Skeletal muscle tissue (tissue), 4 donors: ENCODE data around the gene RAC2. TPM values are rescaled to one million over a fixed set of nuclear protein-coding genes. Genes with fewer than 3 reads are reported as not detected.
"Not testable (repeated sequence)": the region's sequence is repeated elsewhere in the genome, so short reads cannot be mapped to it uniquely, and the experiment has no call there.

Experiments
- H3K27ac ChIP-seq: one replicate; pipeline ENCODE4 v1.7.0; 2013; ENCODE audit warnings: mild to moderate bottlenecking, low read depth, low read length, inconsistent platforms
- H3K27me3 ChIP-seq, 3 donors: one replicate each; pipeline ENCODE4 v1.7.0; 2013; ENCODE audit warnings: low read length in 3 of 3; ENCODE audit not compliant: control insufficient read depth in 3 of 3, insufficient read depth in 3 of 3
- H3K36me3 ChIP-seq, 3 donors: one replicate each; pipeline ENCODE4 v1.7.0; 2013; ENCODE audit warnings: low read length in 3 of 3; ENCODE audit not compliant: control insufficient read depth in 3 of 3, insufficient read depth in 3 of 3
- H3K4me1 ChIP-seq, 3 donors: one replicate each; pipeline ENCODE4 v1.7.0; 2013; ENCODE audit warnings: low read length in 3 of 3, mild to moderate bottlenecking in 3 of 3; ENCODE audit not compliant: control insufficient read depth in 3 of 3, insufficient read depth in 3 of 3
- H3K4me3 ChIP-seq, 3 donors: one replicate each; pipeline ENCODE4 v1.7.0; 2013; ENCODE audit warnings: low read length in 3 of 3
- H3K9ac ChIP-seq, 3 donors: one replicate each; pipeline ENCODE4 v1.7.0; 2013; ENCODE audit warnings: low read length in 3 of 3, mild to moderate bottlenecking in 3 of 3, moderate library complexity in 2 of 3, low read depth in 1 of 3
- H3K9me3 ChIP-seq, 3 donors: one replicate each; pipeline ENCODE4 v1.7.0; 2013; ENCODE audit warnings: low read length in 3 of 3; ENCODE audit not compliant: control insufficient read depth in 3 of 3
- total RNA-seq: library from RNA; depleted of rRNA; stranded (reverse); fragments of >200 nt; gene quantifications from one replicate; pipeline ENCODE4 v1.2.3, GENCODE V29; 2014
- donor health status: Osteomylitis.

Gene RAC2
- total RNA-seq, 1 donor from 2014 or later = 0.52 TPM

GRCh38 chr22:37258753-37259401, 14.8 kb upstream of the RAC2 start:
- Histone ChIP-seq H3K4me1 (peaks cover 0 to 6% (median 0%) of the 10 kb centered on the region in 3 donors), H3K9ac (no peak overlapping the region), H3K27ac (no peak overlapping the region), H3K36me3 (no peaks in the 10 kb centered on the region), H3K9me3 (no peaks in the 10 kb centered on the region), H3K27me3 (peaks cover 56 to 67% (median 58%) of the 10 kb centered on the region in 3 donors), H3K4me3 (no peak overlapping the region)

- Histone ChIP-seq H3K4me3 (no peak overlapping the region), H3K9me3 (no peaks in the 10 kb centered on the region), H3K27me3 (peaks cover 56 to 65% (median 58%) of the 10 kb centered on the region in 3 donors), H3K9ac (no peak overlapping the region), H3K4me1 (peaks cover 0 to 6% (median 0%) of the 10 kb centered on the region in 3 donors), H3K27ac (no peak overlapping the region), H3K36me3 (no peaks in the 10 kb centered on the region)
Measured at GRCh38 chr22:37258005-37258752, 14.1 kb upstream of the RAC2 start.

- peaks cover 51 to 57% (median 53%) of the 10 kb centered on the region in 3 donors for H3K27me3 ChIP-seq
- no peaks in the 10 kb centered on the region for H3K36me3 ChIP-seq
- no peaks in the 10 kb centered on the region for H3K9me3 ChIP-seq
- H3K4me3 ChIP-seq = no peak overlapping the region
- H3K9ac ChIP-seq = no peak overlapping the region
- no peak overlapping the region for H3K27ac ChIP-seq
- H3K4me1 ChIP-seq = peaks cover 0 to 6% (median 0%) of the 10 kb centered on the region in 3 donors
Measured at GRCh38 chr22:37256075-37256726, 12.1 kb upstream of the RAC2 start.

GRCh38 chr22:37255558-37256006, 11.5 kb upstream of the RAC2 start:
- H3K27me3 ChIP-seq = peaks cover 47 to 52% (median 49%) of the 10 kb centered on the region in 3 donors

GRCh38 chr22:37254867-37255233, 10.8 kb upstream of the RAC2 start:
- Histone ChIP-seq H3K9ac (no peak overlapping the region), H3K9me3 (no peaks in the 10 kb centered on the region), H3K4me1 (no peaks in the 10 kb centered on the region), H3K4me3 (no peak overlapping the region), H3K36me3 (no peaks in the 10 kb centered on the region), H3K27me3 (peaks cover 40 to 54% (median 42%) of the 10 kb centered on the region in 3 donors), H3K27ac (no peak overlapping the region)

More at GRCh38 chr22:37255558-37256006, 11.5 kb upstream of the RAC2 start:
- Histone ChIP-seq H3K4me3 (no peak overlapping the region), H3K9me3 (no peaks in the 10 kb centered on the region), H3K9ac (no peak overlapping the region), H3K36me3 (no peaks in the 10 kb centered on the region), H3K27ac (no peak overlapping the region), H3K4me1 (peaks cover 0 to under 1% (median 0%) of the 10 kb centered on the region in 3 donors)

GRCh38 chr22:37254209-37254866, 10.3 kb upstream of the RAC2 start:
- Histone ChIP-seq H3K27me3 (peaks cover 35 to 52% (median 37%) of the 10 kb centered on the region in 3 donors), H3K36me3 (no peaks in the 10 kb centered on the region), H3K9ac (no peak overlapping the region), H3K9me3 (no peaks in the 10 kb centered on the region), H3K27ac (no peak overlapping the region), H3K4me1 (no peaks in the 10 kb centered on the region), H3K4me3 (no peak overlapping the region)

GRCh38 chr22:37253126-37253660, 9.1 kb upstream of the RAC2 start:
- Histone ChIP-seq H3K9ac (no peak overlapping the region), H3K36me3 (no peaks in the 10 kb centered on the region), H3K9me3 (no peaks in the 10 kb centered on the region), H3K27ac (no peak overlapping the region), H3K27me3 (peaks cover 24 to 41% (median 26%) of the 10 kb centered on the region in 3 donors), H3K4me3 (no peak overlapping the region), H3K4me1 (no peaks in the 10 kb centered on the region)

GRCh38 chr22:37251836-37252235, 7.8 kb upstream of the RAC2 start:
- H3K27me3 ChIP-seq = peaks cover 15 to 30% (median 16%) of the 10 kb centered on the region in 3 donors
- not testable (repeated sequence) for H3K9me3 ChIP-seq, H3K27ac ChIP-seq

GRCh38 chr22:37249986-37250385, 5.9 kb upstream of the RAC2 start:
- H3K9ac ChIP-seq = no peak overlapping the region
- no peak overlapping the region for H3K4me3 ChIP-seq
- no peak overlapping the region for H3K27ac ChIP-seq
- no peaks in the 10 kb centered on the region for H3K4me1 ChIP-seq
- H3K27me3 ChIP-seq = peaks cover 5 to 23% (median 10%) of the 10 kb centered on the region in 3 donors
- no peaks in the 10 kb centered on the region for H3K36me3 ChIP-seq
- H3K9me3 ChIP-seq = no peaks in the 10 kb centered on the region

More at GRCh38 chr22:37251836-37252235, 7.8 kb upstream of the RAC2 start:
- not testable (repeated sequence) for H3K9ac ChIP-seq, H3K36me3 ChIP-seq, H3K4me3 ChIP-seq, H3K4me1 ChIP-seq
